GM19351 (cell line): Measurements from ENCODE around the gene IL18RAP.

Experiments
- ATAC-seq: cut with Tn5 transposase; IDR thresholded peaks from one replicate; pipeline ENCODE4 v1.9.1; 2021; ENCODE audit warnings: mild to moderate bottlenecking, moderate library complexity; ENCODE audit not compliant: unreplicated experiment

IL18RAP gene

GRCh38 chr2:102422910-102423309 is at the start of gene IL18RAP:
TSS of gene IL18RAP (plus strand) at chr2:102423160. CDS start at chr2:102423278, 118 bp downstream.
- no peak for ATAC-seq

- ATAC-seq = no peak
Measured at GRCh38 chr2:102376052-102376591, 46.8 kb upstream of the IL18RAP start.

- no peak for ATAC-seq
Measured at GRCh38 chr2:102383722-102384121, 39.2 kb upstream of the IL18RAP start.

- no peak for ATAC-seq
Measured at GRCh38 chr2:102385522-102385921, 37.4 kb upstream of the IL18RAP start.

- no peak for ATAC-seq
Measured at GRCh38 chr2:102386004-102386403, 37.0 kb upstream of the IL18RAP start.

GRCh38 chr2:102386867-102387541 is 36.0 kb upstream of the IL18RAP start:
- peak; percentile 56 for ATAC-seq

- ATAC-seq = no peak
Measured at GRCh38 chr2:102387763-102388546, 35.0 kb upstream of the IL18RAP start.

GRCh38 chr2:102391565-102391964 is 31.4 kb upstream of the IL18RAP start:
- ATAC-seq = no peak

GRCh38 chr2:102392096-102392495 is 30.9 kb upstream of the IL18RAP start:
- ATAC-seq = no peak

- no peak for ATAC-seq
Measured at GRCh38 chr2:102392942-102393341, 30.0 kb upstream of the IL18RAP start.

GRCh38 chr2:102396012-102396411 is 26.9 kb upstream of the IL18RAP start:
- no peak for ATAC-seq

GRCh38 chr2:102397209-102397608 is 25.8 kb upstream of the IL18RAP start:
- ATAC-seq = no peak

- no peak for ATAC-seq
Measured at GRCh38 chr2:102399499-102400141, 23.3 kb upstream of the IL18RAP start.

GRCh38 chr2:102401456-102401855 is 21.5 kb upstream of the IL18RAP start:
- no peak for ATAC-seq

GRCh38 chr2:102401865-102402264 is 21.1 kb upstream of the IL18RAP start:
- ATAC-seq = no peak

- no peak for ATAC-seq
Measured at GRCh38 chr2:102410952-102411351, 12.0 kb upstream of the IL18RAP start.

GRCh38 chr2:102412199-102412598 is 10.8 kb upstream of the IL18RAP start:
- ATAC-seq = no peak

- peak; percentile 42 for ATAC-seq
Measured at GRCh38 chr2:102417946-102418345, 5.0 kb upstream of the IL18RAP start.

GRCh38 chr2:102418421-102418961 is 4.5 kb upstream of the IL18RAP start:
- ATAC-seq = peak; percentile 82

- no peak for ATAC-seq
Measured at GRCh38 chr2:102420290-102420689, 2.7 kb upstream of the IL18RAP start.
